Prostate gland (tissue), 2 donors: ENCODE measurements around the gene NR2E3.

Source experiments
- CTCF ChIP-seq, 4 experiments: fragments of 200-600 bp in 2 of 4; fragments of 450-650 bp in 2 of 4; sonication (generic) in 2 of 4; IDR thresholded peaks; 1 replicate in 3 of 4; 2 replicates in 1 of 4; pipeline ENCODE4 v1.5.1; 2016 to 2019; ENCODE audit warnings: antibody characterized with exemption in 4 of 4, mild to moderate bottlenecking in 2 of 4, moderate library complexity in 2 of 4
- POLR2A ChIP-seq: fragments of 450-650 bp; IDR thresholded peaks from one replicate; pipeline ENCODE4 v1.6.1; 2016; ENCODE audit warnings: antibody characterized with exemption, mild to moderate bottlenecking
- POLR2AphosphoS5 ChIP-seq: sonication (generic); formaldehyde crosslinking; IDR thresholded peaks from one replicate; pipeline ENCODE4 v1.6.1; 2017; ENCODE audit warnings: antibody characterized with exemption

- no peak for TF ChIP-seq CTCF (IDR thresholded peaks at IDR 0.05)
- no peak for TF ChIP-seq POLR2A
- no peak for TF ChIP-seq POLR2AphosphoS5
Observed at GRCh38 chr15:71810256-71811035, at the start of gene NR2E3.
